MM.1S (cell line): Measurements from ENCODE around the gene SLC4A8.
A peak's percentile ranks its signal among the peaks of the same experiment; 100 is the strongest.

Source experiments
- DNase-seq: peaks from one replicate; pipeline ENCODE4 v3.0.0-alpha.2; 2015
- H2AFZ ChIP-seq: fragments of 300-600 bp; sonication (generic); 2 replicates; pipeline ENCODE4 v1.6.0; 2016; ENCODE audit warnings: antibody characterized with exemption, low read length
- H3F3A ChIP-seq: fragments of 300-600 bp; sonication (generic); 2 replicates; pipeline ENCODE4 v1.6.1; 2016; ENCODE audit warnings: mild to moderate bottlenecking, antibody characterized with exemption, low read length, moderate library complexity, mixed read lengths; ENCODE audit not compliant: insufficient read depth
- H3K27ac ChIP-seq: fragments of 300-600 bp; sonication (generic); 2 replicates; pipeline ENCODE4 v1.5.1; 2016; ENCODE audit warnings: mild to moderate bottlenecking, low read length
- H3K27me3 ChIP-seq: fragments of 300-600 bp; sonication (generic); replicated peaks from 2 replicates; pipeline ENCODE4 v1.6.0; 2016; ENCODE audit warnings: low read length; ENCODE audit not compliant: insufficient read depth
- H3K36me3 ChIP-seq: fragments of 300-600 bp; sonication (generic); replicated peaks from 2 replicates; pipeline ENCODE4 v1.6.1; 2016; ENCODE audit warnings: mild to moderate bottlenecking, low read length, mixed read lengths; ENCODE audit not compliant: insufficient read depth
- H3K4me1 ChIP-seq: fragments of 300-600 bp; sonication (generic); 2 replicates; pipeline ENCODE4 v1.6.1; 2016; ENCODE audit warnings: low read length, mixed read lengths
- H3K4me2 ChIP-seq: fragments of 300-600 bp; sonication (generic); 2 replicates; pipeline ENCODE4 v1.6.0; 2016; ENCODE audit warnings: low read depth, low read length
- H3K4me3 ChIP-seq: fragments of 300-600 bp; sonication (generic); 2 replicates; pipeline ENCODE4 v1.5.1; 2016; ENCODE audit warnings: low read length, mixed read lengths
- H3K79me2 ChIP-seq: fragments of 300-600 bp; sonication (generic); 2 replicates; pipeline ENCODE4 v1.6.1; 2016; ENCODE audit warnings: mixed run types, low read length, mixed read lengths
- H3K9ac ChIP-seq: fragments of 300-600 bp; sonication (generic); 2 replicates; pipeline ENCODE4 v1.6.1; 2016; ENCODE audit warnings: low read length, mixed read lengths
- H3K9me2 ChIP-seq: fragments of 300-600 bp; sonication (generic); replicated peaks from 2 replicates; pipeline ENCODE4 v1.6.1; 2016; ENCODE audit warnings: mild to moderate bottlenecking, low read length, mixed read lengths; ENCODE audit not compliant: insufficient read depth
- H3K9me3 ChIP-seq: fragments of 300-600 bp; sonication (generic); replicated peaks from 2 replicates; pipeline ENCODE4 v1.6.1; 2016; ENCODE audit warnings: mild to moderate bottlenecking, low read length, mixed read lengths; ENCODE audit not compliant: insufficient read depth
- H4K20me1 ChIP-seq: fragments of 300-600 bp; sonication (generic); 2 replicates; pipeline ENCODE4 v1.6.1; 2016; ENCODE audit warnings: mild to moderate bottlenecking, low read length, moderate library complexity, mixed read lengths; ENCODE audit not compliant: insufficient read depth
- CTCF ChIP-seq: fragments of 300-600 bp; sonication (generic); IDR thresholded peaks from 2 replicates; pipeline ENCODE4 v1.5.1; 2016; ENCODE audit warnings: antibody characterized with exemption, low read length, mixed read lengths
- EZH2 ChIP-seq: fragments of 300-600 bp; sonication (generic); optimal IDR thresholded peaks from 2 replicates; pipeline ENCODE3; 2017; ENCODE audit warnings: low read depth, mild to moderate bottlenecking, antibody characterized with exemption, low read length, mixed read lengths
- EZH2phosphoT487 ChIP-seq: fragments of 300-600 bp; sonication (generic); IDR thresholded peaks from 2 replicates; pipeline ENCODE4 v1.6.1; 2018; ENCODE audit warnings: antibody characterized with exemption, low read length

The SLC4A8 gene

GRCh38 chr12:51480978-51481377 is 56.3 kb downstream of the SLC4A8 start:
- peak overlapping the region; percentile 58; the same call in 1 of the 2 replicates for H3K4me2 ChIP-seq
- H3K4me3 ChIP-seq, result no peak overlapping the region
- H3K9me3 ChIP-seq, result no peaks in the 10 kb centered on the region
- no peaks in the 10 kb centered on the region for H3K27me3 ChIP-seq
- peak overlapping the region; percentile 53; the same call in 1 of the 2 replicates for H3K27ac ChIP-seq
- peak; percentile 54 for DNase-seq
- peak overlapping the region; percentile 12; the same call in 1 of the 2 replicates for H3K9ac ChIP-seq
- H3K79me2 ChIP-seq, result no peaks in the 10 kb centered on the region
- TF ChIP-seq EZH2 (no peak), EZH2phosphoT487 (no peak), CTCF (no peak)
- H3K9me2 ChIP-seq, result no peaks in the 10 kb centered on the region
- peaks cover 22% of the 10 kb centered on the region for H3K4me1 ChIP-seq
- no peaks in the 10 kb centered on the region for H3K36me3 ChIP-seq
- peaks cover 6% of the 10 kb centered on the region; the same call in 1 of the 2 replicates for H3F3A ChIP-seq
- H2AFZ ChIP-seq, result peak overlapping the region; percentile 46; the same call in 1 of the 2 replicates
- no peaks in the 10 kb centered on the region for H4K20me1 ChIP-seq

DNA sequence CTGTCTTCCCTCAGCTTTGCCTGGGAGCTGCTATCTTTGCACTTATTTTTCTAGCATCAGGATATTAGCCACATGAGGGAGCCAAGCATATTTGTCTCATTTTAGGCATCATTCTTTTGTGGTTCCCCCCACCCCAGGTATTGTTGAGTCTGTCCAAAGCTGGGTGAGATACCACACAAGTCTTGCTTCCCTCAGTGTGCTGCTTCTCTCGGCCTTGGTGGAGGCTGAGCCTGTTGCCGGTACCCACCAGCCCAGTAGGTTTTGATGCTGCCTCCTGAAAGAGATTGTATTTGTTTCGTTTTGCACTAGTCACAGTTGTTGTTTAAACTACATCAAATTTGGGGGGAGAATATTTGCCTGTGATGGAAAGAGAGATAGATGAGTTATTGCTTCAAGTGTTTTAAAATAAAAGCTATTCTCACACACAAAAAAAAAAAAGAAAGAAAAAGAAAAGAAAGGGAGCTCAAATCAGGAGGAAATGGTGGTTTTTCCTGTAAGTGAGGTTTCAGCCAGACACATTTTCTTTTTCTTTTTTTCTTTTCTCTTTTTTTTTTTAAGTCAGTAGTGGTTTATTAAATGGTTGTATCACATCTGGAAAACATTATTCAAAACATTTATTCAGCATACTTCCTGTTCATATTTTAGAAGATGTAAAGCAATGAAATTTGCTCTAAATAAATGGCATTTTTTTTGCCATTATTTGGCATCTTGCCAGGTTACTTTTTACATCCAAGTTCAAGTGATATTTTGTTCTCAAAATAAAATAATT is 58.5 kb downstream of the SLC4A8 start:
- TF ChIP-seq CTCF, result no peak
- TF ChIP-seq EZH2, result no peak
- no peak for TF ChIP-seq EZH2phosphoT487
- Histone ChIP-seq H3K9me2 (no peaks in the 10 kb centered on the region), H4K20me1 (no peaks in the 10 kb centered on the region), H2AFZ (no peak overlapping the region), H3K27me3 (no peaks in the 10 kb centered on the region), H3K36me3 (no peaks in the 10 kb centered on the region), H3K9ac (no peak overlapping the region), H3K4me1 (peaks cover 22% of the 10 kb centered on the region), H3K9me3 (no peaks in the 10 kb centered on the region), H3K4me3 (no peak overlapping the region), H3K4me2 (peak overlapping the region; percentile 6; the same call in 1 of the 2 replicates), H3K79me2 (no peaks in the 10 kb centered on the region), H3F3A (peaks cover 6% of the 10 kb centered on the region; the same call in 1 of the 2 replicates), H3K27ac (no peak overlapping the region)
- peak; percentile 6 for DNase-seq

DNA sequence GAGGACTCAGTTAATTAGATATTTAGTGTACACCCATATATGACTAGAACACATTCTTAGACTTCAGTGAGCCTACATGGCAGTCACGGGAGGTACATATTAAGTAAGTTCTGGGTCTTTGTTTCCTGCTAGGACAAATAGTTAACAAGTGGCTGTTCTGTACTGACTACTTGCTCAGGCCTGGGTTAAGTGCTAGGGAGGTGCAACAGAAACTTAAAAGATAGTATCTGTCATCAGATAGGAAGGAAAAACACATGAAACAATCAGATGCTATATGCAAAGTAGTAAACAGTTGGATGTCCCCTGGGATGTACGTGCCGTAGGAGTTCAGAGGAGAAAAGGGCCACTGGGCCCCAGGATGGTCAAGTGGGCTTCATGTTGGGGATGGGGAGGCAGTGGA is 59.5 kb downstream of the SLC4A8 start:
- Histone ChIP-seq H3K4me3 (no peak overlapping the region), H3K9ac (no peak overlapping the region), H4K20me1 (no peaks in the 10 kb centered on the region), H3K4me2 (no peak overlapping the region), H3K9me3 (no peaks in the 10 kb centered on the region), H3K27ac (no peak overlapping the region), H3K79me2 (no peaks in the 10 kb centered on the region), H3K9me2 (no peaks in the 10 kb centered on the region), H3K36me3 (no peaks in the 10 kb centered on the region), H2AFZ (no peak overlapping the region), H3K27me3 (no peaks in the 10 kb centered on the region), H3F3A (peaks cover 6% of the 10 kb centered on the region; the same call in 1 of the 2 replicates), H3K4me1 (peaks cover 22% of the 10 kb centered on the region)
- TF ChIP-seq EZH2 (no peak), CTCF (no peak), EZH2phosphoT487 (no peak)
- DNase-seq, result no peak
